MM.1S (cell line): Measurements from ENCODE around the gene ING3.

ENCODE experiments used
- DNase-seq: peaks from one replicate; pipeline ENCODE4 v3.0.0-alpha.2; 2015
- H2AFZ ChIP-seq: fragments of 300-600 bp; sonication (generic); 2 replicates; pipeline ENCODE4 v1.6.0; 2016; ENCODE audit warnings: antibody characterized with exemption, low read length
- H3F3A ChIP-seq: fragments of 300-600 bp; sonication (generic); 2 replicates; pipeline ENCODE4 v1.6.1; 2016; ENCODE audit warnings: mild to moderate bottlenecking, antibody characterized with exemption, low read length, moderate library complexity, mixed read lengths; ENCODE audit not compliant: insufficient read depth
- H3K27ac ChIP-seq: fragments of 300-600 bp; sonication (generic); 2 replicates; pipeline ENCODE4 v1.5.1; 2016; ENCODE audit warnings: mild to moderate bottlenecking, low read length
- H3K27me3 ChIP-seq: fragments of 300-600 bp; sonication (generic); replicated peaks from 2 replicates; pipeline ENCODE4 v1.6.0; 2016; ENCODE audit warnings: low read length; ENCODE audit not compliant: insufficient read depth
- H3K36me3 ChIP-seq: fragments of 300-600 bp; sonication (generic); replicated peaks from 2 replicates; pipeline ENCODE4 v1.6.1; 2016; ENCODE audit warnings: mild to moderate bottlenecking, low read length, mixed read lengths; ENCODE audit not compliant: insufficient read depth
- H3K4me1 ChIP-seq: fragments of 300-600 bp; sonication (generic); 2 replicates; pipeline ENCODE4 v1.6.1; 2016; ENCODE audit warnings: low read length, mixed read lengths
- H3K4me2 ChIP-seq: fragments of 300-600 bp; sonication (generic); 2 replicates; pipeline ENCODE4 v1.6.0; 2016; ENCODE audit warnings: low read depth, low read length
- H3K4me3 ChIP-seq: fragments of 300-600 bp; sonication (generic); 2 replicates; pipeline ENCODE4 v1.5.1; 2016; ENCODE audit warnings: low read length, mixed read lengths
- H3K79me2 ChIP-seq: fragments of 300-600 bp; sonication (generic); 2 replicates; pipeline ENCODE4 v1.6.1; 2016; ENCODE audit warnings: mixed run types, low read length, mixed read lengths
- H3K9ac ChIP-seq: fragments of 300-600 bp; sonication (generic); 2 replicates; pipeline ENCODE4 v1.6.1; 2016; ENCODE audit warnings: low read length, mixed read lengths
- H3K9me2 ChIP-seq: fragments of 300-600 bp; sonication (generic); replicated peaks from 2 replicates; pipeline ENCODE4 v1.6.1; 2016; ENCODE audit warnings: mild to moderate bottlenecking, low read length, mixed read lengths; ENCODE audit not compliant: insufficient read depth
- H3K9me3 ChIP-seq: fragments of 300-600 bp; sonication (generic); replicated peaks from 2 replicates; pipeline ENCODE4 v1.6.1; 2016; ENCODE audit warnings: mild to moderate bottlenecking, low read length, mixed read lengths; ENCODE audit not compliant: insufficient read depth
- H4K20me1 ChIP-seq: fragments of 300-600 bp; sonication (generic); 2 replicates; pipeline ENCODE4 v1.6.1; 2016; ENCODE audit warnings: mild to moderate bottlenecking, low read length, moderate library complexity, mixed read lengths; ENCODE audit not compliant: insufficient read depth
- CTCF ChIP-seq: fragments of 300-600 bp; sonication (generic); IDR thresholded peaks from 2 replicates; pipeline ENCODE4 v1.5.1; 2016; ENCODE audit warnings: antibody characterized with exemption, low read length, mixed read lengths
- EZH2 ChIP-seq: fragments of 300-600 bp; sonication (generic); optimal IDR thresholded peaks from 2 replicates; pipeline ENCODE3; 2017; ENCODE audit warnings: low read depth, mild to moderate bottlenecking, antibody characterized with exemption, low read length, mixed read lengths
- EZH2phosphoT487 ChIP-seq: fragments of 300-600 bp; sonication (generic); IDR thresholded peaks from 2 replicates; pipeline ENCODE4 v1.6.1; 2018; ENCODE audit warnings: antibody characterized with exemption, low read length

The ING3 gene

GRCh38 chr7:121026577-121027111 lies 76.1 kb downstream of the ING3 start:
- no peak for DNase-seq
- Histone ChIP-seq H3K79me2 (no peaks in the 10 kb centered on the region), H3F3A (peaks cover 5% of the 10 kb centered on the region; the same call in 1 of the 2 replicates), H3K4me3 (no peak overlapping the region), H3K27ac (no peak overlapping the region), H3K36me3 (no peaks in the 10 kb centered on the region), H3K27me3 (no peaks in the 10 kb centered on the region), H3K9me2 (no peaks in the 10 kb centered on the region), H2AFZ (no peak overlapping the region), H3K4me1 (peaks cover 10% of the 10 kb centered on the region), H3K9me3 (no peaks in the 10 kb centered on the region), H3K9ac (no peak overlapping the region), H4K20me1 (no peaks in the 10 kb centered on the region), H3K4me2 (no peak overlapping the region)
- TF ChIP-seq CTCF (no peak), EZH2phosphoT487 (no peak), EZH2 (no peak)
